ENCODE measurements around the gene PTDSS2. TPM values are rescaled to one million over a fixed set of nuclear protein-coding genes. Genes with fewer than 3 reads are reported as not detected.

Gene PTDSS2
- total RNA-seq, 1 donor from 2014 or later = 55.3 TPM

DNA sequence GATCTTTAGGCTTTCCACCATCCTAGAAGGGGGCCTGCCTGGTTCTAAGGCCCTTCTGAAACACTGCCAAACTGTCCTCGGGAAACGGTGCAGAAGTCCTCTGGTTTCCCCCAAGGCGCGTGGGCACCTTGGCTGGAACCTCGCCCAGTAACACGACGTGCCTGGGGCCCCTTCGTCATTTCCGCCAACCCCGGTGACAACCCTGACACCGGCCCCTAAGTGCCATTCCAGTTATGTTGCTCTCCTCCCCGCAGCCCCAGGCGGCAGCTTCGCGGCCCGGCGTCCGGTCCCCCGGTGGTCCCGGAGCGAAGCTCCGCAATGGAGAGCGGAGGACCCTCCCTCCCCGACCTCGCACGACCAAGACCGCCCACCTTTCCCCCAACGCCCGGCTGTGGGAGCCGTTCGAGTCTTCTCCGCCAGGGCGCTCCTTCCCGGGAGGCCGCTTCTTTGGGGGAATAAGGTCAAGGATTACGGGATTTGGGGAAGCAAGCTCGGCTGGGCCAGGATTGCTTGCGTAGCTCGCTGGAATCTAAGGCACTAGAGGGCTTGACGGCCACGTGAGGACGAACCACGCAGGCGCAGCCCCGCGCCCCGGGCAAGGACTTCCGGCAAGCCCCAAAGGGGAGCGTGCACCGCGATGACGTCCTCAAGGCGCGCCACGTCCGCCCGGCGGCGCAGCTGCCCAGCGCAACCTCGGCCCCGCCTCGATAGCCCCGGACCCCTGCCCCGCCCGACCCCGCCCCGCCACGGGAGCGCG lies 56.3 kb downstream of the PTDSS2 start:
- TF ChIP-seq, protein P1, sequence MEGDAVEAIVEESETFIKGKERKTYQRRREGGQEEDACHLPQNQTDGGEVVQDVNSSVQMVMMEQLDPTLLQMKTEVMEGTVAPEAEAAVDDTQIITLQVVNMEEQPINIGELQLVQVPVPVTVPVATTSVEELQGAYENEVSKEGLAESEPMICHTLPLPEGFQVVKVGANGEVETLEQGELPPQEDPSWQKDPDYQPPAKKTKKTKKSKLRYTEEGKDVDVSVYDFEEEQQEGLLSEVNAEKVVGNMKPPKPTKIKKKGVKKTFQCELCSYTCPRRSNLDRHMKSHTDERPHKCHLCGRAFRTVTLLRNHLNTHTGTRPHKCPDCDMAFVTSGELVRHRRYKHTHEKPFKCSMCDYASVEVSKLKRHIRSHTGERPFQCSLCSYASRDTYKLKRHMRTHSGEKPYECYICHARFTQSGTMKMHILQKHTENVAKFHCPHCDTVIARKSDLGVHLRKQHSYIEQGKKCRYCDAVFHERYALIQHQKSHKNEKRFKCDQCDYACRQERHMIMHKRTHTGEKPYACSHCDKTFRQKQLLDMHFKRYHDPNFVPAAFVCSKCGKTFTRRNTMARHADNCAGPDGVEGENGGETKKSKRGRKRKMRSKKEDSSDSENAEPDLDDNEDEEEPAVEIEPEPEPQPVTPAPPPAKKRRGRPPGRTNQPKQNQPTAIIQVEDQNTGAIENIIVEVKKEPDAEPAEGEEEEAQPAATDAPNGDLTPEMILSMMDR (IDR thresholded peaks at IDR 0.05) = peak; percentile 14
- peak overlapping the region; percentile 99 for H3K27ac Mint-ChIP-seq (ENCODE audit: unreplicated experiment)
- peak overlapping the region; percentile 97 for H3K4me3 Mint-ChIP-seq (ENCODE audit: unreplicated experiment)
- no peaks in the 10 kb centered on the region for H3K27me3 Mint-ChIP-seq (ENCODE audit: unreplicated experiment)
- peaks cover 25% of the 10 kb centered on the region for H3K4me1 Mint-ChIP-seq (ENCODE audit: unreplicated experiment)
- H3K9me3 Mint-ChIP-seq (ENCODE audit: unreplicated experiment) = no peaks in the 10 kb centered on the region
- peak; percentile 99 for DNase-seq (ENCODE audit: extremely low spot score, unreplicated experiment)
- peaks cover 10% of the 10 kb centered on the region for H3K36me3 Mint-ChIP-seq (ENCODE audit: unreplicated experiment)

DNA sequence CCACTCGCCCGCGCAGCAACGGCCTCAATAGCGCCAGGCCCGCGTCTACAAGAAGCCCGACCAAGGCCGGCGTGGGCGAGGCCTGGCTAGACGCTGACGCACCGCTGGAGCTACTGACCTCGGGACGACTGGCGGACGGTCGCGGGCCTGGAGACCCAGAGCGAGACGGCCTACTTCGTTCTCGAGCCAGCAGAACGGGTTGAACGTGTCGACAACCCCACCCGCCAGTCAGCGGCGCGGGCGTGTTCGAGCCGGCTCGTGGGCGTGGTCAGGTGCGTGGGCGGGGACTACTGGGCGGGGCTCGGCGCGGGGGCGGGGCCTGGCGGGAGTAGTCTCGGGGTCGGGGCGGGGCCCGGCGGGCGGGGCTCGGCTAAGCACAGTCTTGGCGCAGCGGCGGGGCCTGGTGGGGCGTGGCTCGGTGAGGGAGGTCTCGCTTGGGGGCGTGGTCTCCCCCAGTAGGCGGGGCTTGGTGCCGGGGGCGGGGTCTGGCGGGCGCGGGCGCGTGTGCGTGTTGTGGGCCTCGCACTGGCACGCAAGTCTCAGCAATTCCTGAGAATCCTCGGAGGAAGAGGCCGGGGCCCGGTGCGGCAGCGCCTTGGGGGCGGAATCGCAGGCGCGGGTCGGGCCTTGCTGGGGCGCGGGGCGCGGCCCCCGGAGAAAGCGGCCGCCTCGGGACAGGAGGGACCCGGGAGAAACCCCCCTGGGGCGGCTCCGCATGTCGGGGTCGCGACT lies 57.1 kb downstream of the PTDSS2 start, which contains the start of gene RNH1:
RNH1 (minus strand) TSS at position 248 of the 732 bp plus-strand sequence. CDS start 5,080 bp downstream, outside the sequence.
- H3K9me3 Mint-ChIP-seq (ENCODE audit: unreplicated experiment) = no peaks in the 10 kb centered on the region
- DNase-seq (ENCODE audit: extremely low spot score, unreplicated experiment) = peak; percentile 100
- peaks cover 25% of the 10 kb centered on the region for H3K4me1 Mint-ChIP-seq (ENCODE audit: unreplicated experiment)
- TF ChIP-seq, protein P1 (IDR thresholded peaks at IDR 0.05) = no peak
- H3K36me3 Mint-ChIP-seq (ENCODE audit: unreplicated experiment) = peaks cover 9% of the 10 kb centered on the region
- no peaks in the 10 kb centered on the region for H3K27me3 Mint-ChIP-seq (ENCODE audit: unreplicated experiment)
- H3K4me3 Mint-ChIP-seq (ENCODE audit: unreplicated experiment) = peak within 1 kb of the TSS; percentile 97
- H3K27ac Mint-ChIP-seq (ENCODE audit: unreplicated experiment) = peak within 1 kb of the TSS; percentile 99

DNA sequence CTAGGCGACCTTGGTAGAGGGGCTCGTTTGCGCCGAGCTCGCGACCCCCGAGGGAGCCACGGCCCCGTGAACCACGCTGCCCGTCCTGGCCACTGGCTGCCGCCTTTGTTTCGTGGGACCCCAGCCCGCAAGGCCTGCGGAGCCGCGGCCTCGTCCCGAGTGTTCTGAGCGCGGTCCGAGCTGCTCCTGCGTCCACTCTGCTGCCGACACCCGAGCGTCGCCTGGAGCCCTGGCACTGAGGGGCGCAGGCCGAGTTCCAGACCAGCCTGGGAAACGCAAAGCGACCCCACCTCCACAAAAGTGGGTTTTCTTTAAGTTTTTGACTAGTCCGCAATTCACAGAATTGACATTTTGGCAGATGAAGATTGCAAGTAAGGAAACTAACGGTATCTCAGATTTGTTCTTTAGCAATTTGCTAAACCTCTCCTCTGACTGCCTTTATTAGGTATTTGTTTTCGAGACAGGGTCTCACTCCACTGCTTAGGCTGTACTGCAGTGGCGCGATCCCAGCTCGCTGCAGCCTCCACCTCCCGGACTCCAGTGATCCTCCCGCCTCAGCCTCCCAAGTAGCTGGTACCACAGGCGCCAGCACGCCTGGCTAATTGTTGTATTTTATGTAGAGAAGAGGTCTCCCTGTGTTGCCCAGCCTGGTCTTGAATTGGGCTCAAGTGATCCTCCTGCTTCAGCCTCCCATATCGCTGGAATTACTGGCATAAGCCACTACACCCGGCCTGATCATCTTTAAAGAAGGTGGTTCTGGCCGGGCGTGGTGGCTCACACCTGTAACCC lies 57.8 kb downstream of the PTDSS2 start:
- DNase-seq (ENCODE audit: extremely low spot score, unreplicated experiment) = peak; percentile 85
- TF ChIP-seq, protein P1 (IDR thresholded peaks at IDR 0.05) = no peak
- H3K36me3 Mint-ChIP-seq (ENCODE audit: unreplicated experiment) = peaks cover 12% of the 10 kb centered on the region
- H3K27ac Mint-ChIP-seq (ENCODE audit: unreplicated experiment) = peak overlapping the region; percentile 78
- no peaks in the 10 kb centered on the region for H3K9me3 Mint-ChIP-seq (ENCODE audit: unreplicated experiment)
- peaks cover 25% of the 10 kb centered on the region for H3K4me1 Mint-ChIP-seq (ENCODE audit: unreplicated experiment)
- no peaks in the 10 kb centered on the region for H3K27me3 Mint-ChIP-seq (ENCODE audit: unreplicated experiment)
- H3K4me3 Mint-ChIP-seq (ENCODE audit: unreplicated experiment) = peak overlapping the region; percentile 76

DNA sequence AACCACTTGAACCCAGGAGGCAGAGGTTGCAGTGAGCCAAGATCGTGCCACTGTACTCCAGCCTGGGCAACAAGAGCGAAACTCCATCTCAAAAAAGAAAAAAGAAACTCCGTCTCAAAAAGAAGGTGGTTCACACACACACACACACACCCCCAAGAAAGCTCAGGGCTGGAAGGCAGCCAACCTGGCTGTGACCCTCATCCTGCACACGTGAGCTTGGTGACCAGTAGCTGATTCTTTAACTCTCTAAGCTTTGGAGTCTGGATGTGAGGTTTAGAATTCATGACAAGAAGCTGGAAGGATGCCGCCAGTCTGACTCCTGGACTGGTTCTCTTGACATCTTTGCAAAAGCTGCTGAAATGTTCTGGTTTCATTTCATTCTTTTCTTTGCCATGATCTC lies 58.9 kb downstream of the PTDSS2 start:
- no peaks in the 10 kb centered on the region for H3K27me3 Mint-ChIP-seq (ENCODE audit: unreplicated experiment)
- TF ChIP-seq, protein P1 (IDR thresholded peaks at IDR 0.05) = no peak
- H3K9me3 Mint-ChIP-seq (ENCODE audit: unreplicated experiment) = no peaks in the 10 kb centered on the region
- no peak for DNase-seq (ENCODE audit: extremely low spot score, unreplicated experiment)
- H3K4me3 Mint-ChIP-seq (ENCODE audit: unreplicated experiment) = peak overlapping the region; percentile 14
- peak overlapping the region; percentile 52 for H3K27ac Mint-ChIP-seq (ENCODE audit: unreplicated experiment)
- peaks cover 25% of the 10 kb centered on the region for H3K4me1 Mint-ChIP-seq (ENCODE audit: unreplicated experiment)
- H3K36me3 Mint-ChIP-seq (ENCODE audit: unreplicated experiment) = peaks cover 15% of the 10 kb centered on the region

All from osteocyte (in vitro differentiated cells).